HG03103 (cell line): ENCODE results near the gene ZBTB20.

ENCODE experiments used
- ATAC-seq: cut with Tn5 transposase; IDR thresholded peaks from one replicate; pipeline ENCODE4 v1.9.1; 2021; ENCODE audit warnings: low read depth; ENCODE audit not compliant: unreplicated experiment

The ZBTB20 gene

GRCh38 chr3:114466816-114467215, 680.3 kb downstream of the ZBTB20 start:
- ATAC-seq: no peak

GRCh38 chr3:114466251-114466650, 680.8 kb downstream of the ZBTB20 start:
- no peak for ATAC-seq

GRCh38 chr3:114464548-114464947, 682.5 kb downstream of the ZBTB20 start:
- ATAC-seq: peak; percentile 88

- no peak for ATAC-seq
Observed at GRCh38 chr3:114462750-114463149, 684.3 kb downstream of the ZBTB20 start.

GRCh38 chr3:114460459-114460858, 686.6 kb downstream of the ZBTB20 start:
- ATAC-seq: no peak

GRCh38 chr3:114456742-114457141, 690.3 kb downstream of the ZBTB20 start:
- peak; percentile 80 for ATAC-seq

- no peak for ATAC-seq
Observed at GRCh38 chr3:114455432-114455831, 691.7 kb downstream of the ZBTB20 start.

GRCh38 chr3:114454551-114455251, 692.4 kb downstream of the ZBTB20 start:
- no peak for ATAC-seq

GRCh38 chr3:114453361-114453780, 693.7 kb downstream of the ZBTB20 start:
- ATAC-seq: no peak

- no peak for ATAC-seq
Observed at GRCh38 chr3:114452937-114453336, 694.2 kb downstream of the ZBTB20 start.

GRCh38 chr3:114452256-114452655, 694.8 kb downstream of the ZBTB20 start:
- no peak for ATAC-seq

- ATAC-seq: no peak
Observed at GRCh38 chr3:114451561-114452018, 695.5 kb downstream of the ZBTB20 start.

GRCh38 chr3:114451051-114451451, 696.0 kb downstream of the ZBTB20 start:
- no peak for ATAC-seq

GRCh38 chr3:114450008-114450596, 697.0 kb downstream of the ZBTB20 start:
- peak; percentile 41 for ATAC-seq

- ATAC-seq: peak; percentile 38
Observed at GRCh38 chr3:114449271-114450007, 697.6 kb downstream of the ZBTB20 start.

- ATAC-seq: no peak
Observed at GRCh38 chr3:114447950-114448479, 699.1 kb downstream of the ZBTB20 start.

GRCh38 chr3:114447545-114447944, 699.5 kb downstream of the ZBTB20 start:
- ATAC-seq: no peak

GRCh38 chr3:114446600-114446999, 700.5 kb downstream of the ZBTB20 start:
- no peak for ATAC-seq

- no peak for ATAC-seq
Observed at GRCh38 chr3:114445233-114445632, 701.9 kb downstream of the ZBTB20 start.

- ATAC-seq: no peak
Observed at GRCh38 chr3:114444216-114444615, 702.9 kb downstream of the ZBTB20 start.

- no peak for ATAC-seq
Observed at GRCh38 chr3:114442246-114442645, 704.8 kb downstream of the ZBTB20 start.
